GM21528 (cell line): ENCODE results near the gene APRT.
"Not testable (repeated sequence)": the region's sequence is repeated elsewhere in the genome, so short reads cannot be mapped to it uniquely, and the experiment has no call there.

Experiments
- ATAC-seq: cut with Tn5 transposase; IDR thresholded peaks from one replicate; pipeline ENCODE4 v1.9.1; 2021; ENCODE audit warnings: mild to moderate bottlenecking, moderate library complexity; ENCODE audit not compliant: unreplicated experiment, low FRiP score

Gene APRT

DNA sequence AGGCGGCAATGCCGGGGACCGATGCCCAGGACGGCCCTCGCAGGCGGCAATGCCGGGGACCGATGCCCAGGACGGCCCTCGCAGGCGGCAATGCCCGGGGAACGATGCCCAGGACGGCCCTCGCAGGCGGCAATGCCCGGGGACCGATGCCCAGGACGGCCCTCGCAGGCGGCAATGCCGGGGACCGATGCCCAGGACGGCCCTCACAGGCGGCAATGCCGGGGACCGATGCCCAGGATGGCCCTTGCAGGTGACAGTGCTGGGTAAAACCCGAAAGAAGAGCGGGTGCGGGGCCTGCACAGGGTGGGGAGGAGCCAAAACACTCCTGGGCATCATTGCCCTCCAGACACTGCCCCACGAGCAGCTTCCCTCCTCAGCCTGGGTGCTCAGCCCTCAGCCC lies 11.9 kb upstream of the APRT start:
- ATAC-seq, result not testable (repeated sequence)

DNA sequence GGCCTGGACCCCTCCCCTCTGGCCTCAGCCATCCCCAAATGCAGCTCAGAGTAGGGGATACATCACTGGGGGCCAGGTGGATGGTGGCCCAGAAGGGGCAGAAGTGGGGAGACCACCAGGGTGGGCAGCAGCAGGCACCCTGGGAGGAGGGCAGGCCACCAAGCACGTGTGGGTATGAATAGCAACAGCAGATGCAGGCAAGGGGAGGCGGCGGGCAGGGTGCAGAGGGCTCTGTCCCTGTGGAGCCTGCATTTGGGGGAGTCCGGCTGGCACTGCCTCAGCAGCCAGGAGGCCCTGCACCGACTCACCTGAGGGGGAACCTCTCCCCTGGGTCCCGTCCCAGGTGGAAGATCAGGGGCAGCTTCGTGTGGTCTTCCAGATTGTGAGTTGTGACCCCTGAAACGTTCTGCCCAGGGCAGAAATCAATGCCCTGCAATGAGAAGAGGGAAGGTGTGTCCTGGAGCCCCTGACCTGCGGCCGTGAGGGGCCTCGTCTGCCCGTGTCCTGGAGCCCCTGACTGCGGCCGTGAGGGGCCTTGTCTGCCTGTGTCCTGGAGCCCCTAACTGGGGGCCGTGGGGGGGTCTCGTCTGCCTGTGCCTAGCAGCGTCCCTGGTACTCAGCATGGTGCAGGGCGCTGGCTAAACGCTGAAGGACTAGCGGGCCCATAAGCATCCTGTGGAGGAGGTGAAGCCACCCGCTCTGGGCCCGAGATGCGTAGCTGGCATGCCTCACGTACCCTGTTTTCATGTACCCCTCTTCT lies 10.7 kb upstream of the APRT start:
- no peak for ATAC-seq

DNA sequence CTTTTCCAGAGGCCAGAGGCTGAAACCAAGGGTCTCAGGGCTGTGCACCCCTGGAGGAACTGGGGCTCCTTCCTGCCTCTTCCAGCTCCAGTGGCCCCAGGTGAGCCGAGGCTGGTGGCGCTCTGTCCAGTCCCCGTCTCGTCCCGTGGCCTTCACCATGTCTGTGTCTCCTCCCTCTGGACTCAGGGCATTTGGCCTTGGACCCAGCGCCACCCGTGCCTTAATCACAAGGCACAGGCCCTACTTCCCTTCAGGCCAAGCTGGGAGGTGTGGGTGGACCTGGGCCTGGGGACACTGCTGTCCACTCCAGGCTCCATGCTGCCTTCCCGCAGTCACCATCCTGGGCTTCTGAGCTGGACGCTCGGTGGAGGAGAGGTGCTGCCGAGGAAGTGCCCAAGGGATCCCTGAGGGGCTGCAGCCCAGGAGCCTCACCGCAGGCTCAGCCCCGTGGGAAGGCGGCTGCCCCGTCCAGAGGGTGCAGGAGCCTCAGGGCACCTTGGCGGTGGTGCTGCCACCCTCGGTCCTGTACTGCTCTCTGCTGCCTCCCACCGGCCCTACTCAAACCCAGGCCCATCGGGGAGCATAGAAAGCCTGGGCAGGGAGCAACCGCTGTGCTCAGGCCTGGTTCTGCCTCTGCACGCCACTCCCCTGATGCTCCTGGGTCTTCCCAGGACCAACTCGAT lies 9.6 kb upstream of the APRT start:
- ATAC-seq, result no peak

GRCh38 chr16:88820385-88821025 lies 8.8 kb upstream of the APRT start:
- no peak for ATAC-seq

DNA sequence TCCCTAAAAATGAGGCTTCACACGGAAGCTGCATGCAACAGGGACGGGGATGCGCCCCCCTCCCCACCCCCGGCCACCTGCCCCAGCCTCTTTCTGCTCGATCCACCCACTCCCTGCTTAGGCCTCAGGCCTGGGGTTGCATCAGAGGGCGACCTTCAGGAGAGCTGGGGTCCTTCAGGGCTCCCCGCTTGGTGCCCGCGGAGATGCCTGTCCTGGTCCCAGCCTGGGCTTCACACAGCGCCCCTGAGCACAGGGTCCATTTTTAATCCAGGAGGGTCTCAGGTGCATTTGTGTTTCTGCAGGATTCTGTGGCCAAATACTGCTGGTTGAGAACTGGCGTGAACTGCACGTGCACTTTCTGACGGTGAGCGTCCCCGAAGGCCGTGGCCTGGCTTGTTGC lies 7.4 kb upstream of the APRT start:
- ATAC-seq, result no peak

- ATAC-seq, result no peak
Measured at GRCh38 chr16:88818575-88818874, 6.8 kb upstream of the APRT start.

DNA sequence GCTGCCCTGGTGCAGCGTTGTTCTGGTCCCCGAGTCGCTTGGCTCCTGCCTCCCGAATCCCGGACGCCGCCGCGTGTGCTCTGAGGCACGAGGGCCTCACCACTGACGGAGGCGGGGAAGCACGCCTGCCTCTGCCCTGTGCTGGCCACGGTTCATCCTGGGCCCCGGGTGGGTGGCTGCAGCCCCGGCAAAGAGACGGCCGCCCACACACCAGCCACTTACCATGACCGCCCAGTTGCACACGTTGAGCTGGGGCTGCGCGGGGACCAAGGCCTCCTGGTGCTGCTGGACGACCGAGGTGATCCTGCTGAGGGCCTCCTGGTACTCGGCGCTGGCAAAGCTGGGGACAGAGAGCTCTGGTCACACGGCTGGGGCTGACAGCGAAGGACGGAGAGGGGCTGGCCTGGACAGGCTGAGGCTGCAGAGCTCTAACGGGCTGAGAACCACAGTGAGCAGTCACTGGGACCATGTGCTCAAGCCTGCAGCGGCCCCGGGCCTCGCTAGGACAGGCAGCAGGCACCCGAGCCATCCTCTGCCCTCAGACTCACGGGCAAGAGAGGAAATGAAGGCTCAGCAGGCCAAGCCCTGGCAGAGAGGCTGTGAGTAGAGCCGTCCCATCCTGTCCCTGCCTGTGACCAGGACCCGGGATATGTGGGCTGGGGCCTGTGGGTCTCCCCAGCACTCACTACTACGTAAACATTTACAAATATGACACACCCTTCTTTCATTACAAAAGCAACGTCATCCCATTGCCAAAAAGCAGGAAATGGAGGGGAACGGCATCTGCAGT lies 6.3 kb upstream of the APRT start:
- ATAC-seq, result no peak

DNA sequence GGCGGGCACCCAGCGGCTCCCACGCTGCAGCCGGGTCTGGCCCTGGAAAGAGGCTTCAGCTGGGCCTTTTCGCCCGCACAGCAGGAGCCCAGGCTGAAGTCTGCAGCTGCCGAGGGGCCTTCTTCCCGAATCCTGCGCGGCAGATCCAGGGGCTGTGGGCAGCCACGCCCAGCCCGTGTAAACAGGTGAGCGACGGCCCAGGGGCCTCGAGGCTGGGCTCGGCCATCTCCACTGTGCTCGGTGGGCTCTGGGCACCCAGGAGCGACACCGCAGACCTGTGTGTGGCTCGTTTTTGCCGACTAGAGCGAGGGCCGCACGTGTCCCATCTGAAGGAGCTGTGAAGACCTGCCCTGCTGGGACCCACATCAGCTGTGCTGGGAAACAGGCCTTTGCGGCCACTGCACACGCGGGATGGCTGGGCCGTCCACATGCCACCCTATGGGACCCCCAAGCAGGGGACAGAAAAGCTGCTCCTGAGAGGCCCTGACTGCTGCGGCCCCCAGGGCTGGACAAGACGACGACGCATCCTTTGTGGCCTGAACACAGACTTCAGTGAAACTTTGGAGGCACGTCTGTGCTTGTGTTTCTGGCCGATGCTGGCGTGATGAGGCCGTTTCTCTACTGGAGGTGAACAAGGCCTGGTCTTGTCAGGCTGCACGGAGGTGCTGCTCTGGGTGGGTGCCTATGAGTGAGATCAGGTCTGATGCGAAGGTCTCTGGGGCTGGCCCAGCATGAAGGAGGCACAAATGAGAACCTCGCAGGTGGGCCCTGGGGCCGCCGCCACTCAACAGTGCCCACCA lies 5.2 kb upstream of the APRT start:
- ATAC-seq, result no peak

DNA sequence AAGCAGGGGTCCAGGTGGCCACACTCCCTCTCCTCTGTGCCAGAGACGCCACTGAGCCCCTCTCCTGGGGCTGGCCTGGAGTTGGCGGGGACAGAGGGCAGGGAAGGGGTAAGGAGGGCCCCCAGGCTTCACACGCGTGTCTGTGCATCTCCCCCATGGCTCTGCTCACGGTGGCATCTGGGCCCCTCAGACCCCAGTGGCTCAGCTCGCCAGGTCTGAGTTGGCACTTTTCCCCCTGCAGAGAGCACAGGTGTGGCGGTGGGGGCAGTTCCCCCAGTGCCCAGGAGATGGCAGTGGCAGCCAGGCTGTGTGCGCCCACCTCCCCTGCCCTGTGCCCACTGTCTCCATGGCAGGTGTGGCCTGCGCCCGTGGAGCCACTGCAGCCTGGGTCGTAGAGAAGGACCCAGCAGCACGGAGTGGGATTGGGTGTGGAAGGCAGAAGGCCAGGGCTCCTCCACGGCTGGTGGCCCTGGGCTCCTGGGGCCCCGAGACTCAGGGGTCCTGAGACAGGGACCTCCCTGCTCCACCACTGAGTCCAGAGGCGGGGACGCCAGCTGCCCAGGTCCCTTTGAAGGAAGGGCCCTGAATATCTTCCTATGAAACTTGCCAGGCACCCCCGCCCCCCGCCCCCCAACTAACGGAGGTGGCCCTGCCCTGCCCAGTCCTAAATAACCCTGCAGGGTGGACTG lies 4.3 kb upstream of the APRT start:
- ATAC-seq, result no peak

- no peak for ATAC-seq
Measured at GRCh38 chr16:88815227-88815626, 3.5 kb upstream of the APRT start.

DNA sequence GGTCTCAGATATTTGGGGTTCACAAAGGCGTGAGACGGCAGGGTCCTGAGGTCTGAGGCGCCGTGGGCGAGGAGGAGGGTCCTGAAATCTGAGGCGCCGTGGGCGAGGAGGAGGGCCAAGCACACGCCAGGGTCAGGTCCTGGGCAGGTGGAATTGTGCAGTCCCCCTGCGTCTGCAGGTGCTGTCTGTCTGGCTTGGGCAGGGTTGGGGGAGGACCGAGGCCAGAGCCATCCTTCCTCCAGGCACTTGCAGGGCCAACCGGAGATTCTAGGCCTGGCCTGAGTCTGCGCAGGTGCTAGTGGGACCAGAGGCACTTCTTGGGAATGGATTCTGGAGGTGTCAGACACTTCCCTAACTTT lies 2.4 kb upstream of the APRT start:
- no peak for ATAC-seq

DNA sequence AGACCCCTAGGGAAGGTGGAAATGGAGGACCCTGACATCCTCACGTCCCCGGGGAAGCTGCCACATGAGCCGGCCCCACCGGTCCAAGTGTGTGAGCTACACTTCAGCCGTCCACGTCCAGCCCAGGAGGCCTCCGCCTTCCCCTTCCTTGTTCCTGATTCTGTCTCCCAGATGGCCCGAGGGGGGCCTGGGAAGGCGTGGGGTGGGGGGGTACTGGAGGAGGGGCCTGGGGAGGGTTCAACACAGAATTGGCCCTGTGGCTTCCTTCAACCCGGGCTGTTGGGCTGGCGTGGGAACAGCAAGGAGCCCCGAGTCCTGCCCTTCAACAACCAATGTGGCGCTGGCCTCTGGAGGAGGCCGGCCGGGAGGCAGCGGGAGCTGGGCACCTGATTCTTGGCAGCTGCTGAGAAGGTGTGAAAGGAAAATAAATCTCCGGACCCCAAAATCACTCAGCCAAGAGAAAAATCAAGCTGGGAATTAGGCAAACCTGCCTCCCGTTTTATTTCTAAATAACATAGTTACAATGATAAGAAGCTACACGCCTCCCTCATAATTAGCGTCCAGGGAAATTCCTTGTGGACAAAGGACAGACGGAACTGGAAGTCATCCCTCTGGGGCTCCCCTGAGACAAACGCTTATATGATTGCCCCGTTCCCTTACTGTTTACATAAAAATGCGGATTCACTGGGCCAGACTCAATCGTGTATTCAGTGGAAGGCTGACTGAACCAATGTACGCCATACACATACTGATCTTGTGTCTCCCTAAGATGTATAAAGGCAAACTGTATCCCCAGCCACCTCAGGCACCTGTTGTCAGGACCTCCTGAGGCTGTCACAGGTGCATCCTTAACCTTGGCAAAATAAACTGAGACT lies 1.8 kb upstream of the APRT start:
- ATAC-seq, result no peak

- no peak for ATAC-seq
Measured at GRCh38 chr16:88812513-88813268, 963 bp upstream of the APRT start.

- ATAC-seq, result peak; percentile 40
Measured at GRCh38 chr16:88810912-88811768, 588 bp downstream of the APRT start.

- ATAC-seq, result no peak
Measured at GRCh38 chr16:88810166-88810911, 1.4 kb downstream of the APRT start.

DNA sequence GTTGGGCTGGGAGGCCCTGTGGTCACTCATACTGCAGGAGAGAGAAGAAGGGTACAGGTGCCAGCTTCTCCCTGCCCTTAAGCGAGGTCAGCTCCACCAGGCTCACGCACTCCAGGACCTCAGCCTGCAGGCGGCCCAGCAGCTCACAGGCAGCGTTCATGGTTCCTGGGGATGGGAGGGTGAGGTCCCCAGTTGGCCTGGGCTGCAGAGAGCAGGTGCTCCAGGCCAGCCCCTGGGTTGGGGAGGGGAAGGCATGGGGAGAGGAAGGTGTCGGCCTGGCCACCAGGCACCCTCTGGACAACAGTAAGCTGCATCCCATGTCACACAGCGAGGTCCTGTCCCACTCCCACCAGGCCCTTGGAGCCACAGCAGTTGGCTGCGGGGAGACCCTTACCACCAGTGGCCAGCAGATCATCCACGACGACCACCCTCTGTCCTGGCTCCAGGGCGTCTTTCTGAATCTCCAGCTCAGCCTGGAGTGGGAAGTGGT lies 2.0 kb downstream of the APRT start:
- ATAC-seq, result no peak
